ENCODE results near the gene TNK2.

- TF ChIP-seq, protein P1, sequence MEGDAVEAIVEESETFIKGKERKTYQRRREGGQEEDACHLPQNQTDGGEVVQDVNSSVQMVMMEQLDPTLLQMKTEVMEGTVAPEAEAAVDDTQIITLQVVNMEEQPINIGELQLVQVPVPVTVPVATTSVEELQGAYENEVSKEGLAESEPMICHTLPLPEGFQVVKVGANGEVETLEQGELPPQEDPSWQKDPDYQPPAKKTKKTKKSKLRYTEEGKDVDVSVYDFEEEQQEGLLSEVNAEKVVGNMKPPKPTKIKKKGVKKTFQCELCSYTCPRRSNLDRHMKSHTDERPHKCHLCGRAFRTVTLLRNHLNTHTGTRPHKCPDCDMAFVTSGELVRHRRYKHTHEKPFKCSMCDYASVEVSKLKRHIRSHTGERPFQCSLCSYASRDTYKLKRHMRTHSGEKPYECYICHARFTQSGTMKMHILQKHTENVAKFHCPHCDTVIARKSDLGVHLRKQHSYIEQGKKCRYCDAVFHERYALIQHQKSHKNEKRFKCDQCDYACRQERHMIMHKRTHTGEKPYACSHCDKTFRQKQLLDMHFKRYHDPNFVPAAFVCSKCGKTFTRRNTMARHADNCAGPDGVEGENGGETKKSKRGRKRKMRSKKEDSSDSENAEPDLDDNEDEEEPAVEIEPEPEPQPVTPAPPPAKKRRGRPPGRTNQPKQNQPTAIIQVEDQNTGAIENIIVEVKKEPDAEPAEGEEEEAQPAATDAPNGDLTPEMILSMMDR (IDR thresholded peaks at IDR 0.05; ENCODE audit: insufficient read depth, low read length, poor library complexity, severe bottlenecking), result no peak
- no peak for TF ChIP-seq EZH2phosphoT487 (conservative IDR thresholded peaks at IDR 0.05; ENCODE audit: low read length)
These were observed 85.1 kb downstream of the TNK2 start for GRCh38 chr3:195823280-195823679.
